CD4-positive, alpha-beta T cell treated with Interleukin-15 for 4 hours (primary cell): ENCODE results near the gene LRG1.
A peak's percentile ranks its signal among the peaks of the same experiment; 100 is the strongest.
"Not testable (repeated sequence)": the region's sequence is repeated elsewhere in the genome, so short reads cannot be mapped to it uniquely, and the experiment has no call there.

Experiments used
- DNase-seq: peaks from one replicate; pipeline ENCODE4 v3.0.0-alpha.2; 2020; ENCODE audit warnings: low spot score

The LRG1 gene

DNA sequence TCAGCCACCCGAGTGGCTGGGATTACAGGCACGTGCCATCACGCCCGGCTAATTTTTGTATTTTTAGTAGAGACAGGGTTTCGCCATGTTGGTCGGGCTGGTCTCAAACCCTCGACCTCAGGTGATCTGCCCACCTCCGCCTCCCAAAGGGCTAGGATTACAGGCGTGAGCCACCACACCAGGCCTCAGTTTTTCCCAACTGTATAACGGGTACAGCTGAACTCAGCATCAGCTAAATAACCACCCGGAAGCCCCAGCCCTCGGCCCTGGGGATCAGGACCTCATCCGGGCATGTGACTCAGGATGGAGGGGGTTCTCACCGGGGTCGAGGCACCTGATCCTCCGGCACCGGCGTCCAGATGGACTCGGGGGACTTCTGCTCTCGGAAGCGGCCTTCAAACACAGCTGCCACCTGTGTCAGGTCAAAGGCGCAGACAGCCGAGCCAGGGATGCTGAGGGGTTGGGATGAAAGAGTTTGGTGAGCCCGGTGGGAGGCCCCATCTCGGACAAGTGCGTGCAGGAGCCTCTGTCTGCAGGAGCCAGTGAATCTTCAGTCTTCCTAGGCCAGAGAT lies 10.7 kb upstream of the LRG1 start:
- no peak for DNase-seq

DNA sequence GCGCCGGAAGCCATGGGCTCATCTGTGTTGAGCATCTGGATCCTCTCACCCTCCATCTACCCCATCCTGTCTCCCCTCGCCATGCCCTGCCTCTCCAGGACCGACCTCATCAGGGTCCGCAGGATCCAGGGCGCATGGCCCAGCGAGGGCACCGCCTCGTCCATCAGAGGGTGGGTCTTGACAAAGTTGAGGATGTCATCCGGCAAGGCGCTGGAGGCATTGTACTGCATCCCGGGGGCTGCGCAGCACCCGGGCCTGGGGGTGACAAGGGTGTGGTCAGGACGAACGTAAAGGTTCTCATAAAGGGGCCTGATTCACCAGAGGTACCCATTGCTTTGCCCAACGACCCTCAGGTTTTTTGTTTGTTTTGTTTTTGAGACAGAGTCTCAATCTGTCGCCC lies 10.2 kb upstream of the LRG1 start:
- no peak for DNase-seq

DNA sequence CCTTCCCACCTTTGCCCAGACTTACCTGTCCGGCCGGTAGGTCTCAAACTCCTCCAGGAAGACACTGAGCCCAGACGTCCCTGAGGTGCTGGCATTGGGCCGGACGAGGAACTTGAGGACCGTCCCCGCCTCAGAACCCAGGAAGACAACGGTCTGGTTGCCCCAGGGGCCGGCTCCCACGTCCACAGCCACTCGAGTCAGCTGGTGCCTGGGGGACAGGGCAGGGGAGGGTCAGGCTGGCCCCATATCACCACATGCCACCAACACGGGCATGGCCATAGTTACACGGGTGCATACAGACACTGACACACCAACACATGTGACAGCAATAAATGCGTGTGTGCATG lies 8.4 kb upstream of the LRG1 start:
- DNase-seq = no peak

DNA sequence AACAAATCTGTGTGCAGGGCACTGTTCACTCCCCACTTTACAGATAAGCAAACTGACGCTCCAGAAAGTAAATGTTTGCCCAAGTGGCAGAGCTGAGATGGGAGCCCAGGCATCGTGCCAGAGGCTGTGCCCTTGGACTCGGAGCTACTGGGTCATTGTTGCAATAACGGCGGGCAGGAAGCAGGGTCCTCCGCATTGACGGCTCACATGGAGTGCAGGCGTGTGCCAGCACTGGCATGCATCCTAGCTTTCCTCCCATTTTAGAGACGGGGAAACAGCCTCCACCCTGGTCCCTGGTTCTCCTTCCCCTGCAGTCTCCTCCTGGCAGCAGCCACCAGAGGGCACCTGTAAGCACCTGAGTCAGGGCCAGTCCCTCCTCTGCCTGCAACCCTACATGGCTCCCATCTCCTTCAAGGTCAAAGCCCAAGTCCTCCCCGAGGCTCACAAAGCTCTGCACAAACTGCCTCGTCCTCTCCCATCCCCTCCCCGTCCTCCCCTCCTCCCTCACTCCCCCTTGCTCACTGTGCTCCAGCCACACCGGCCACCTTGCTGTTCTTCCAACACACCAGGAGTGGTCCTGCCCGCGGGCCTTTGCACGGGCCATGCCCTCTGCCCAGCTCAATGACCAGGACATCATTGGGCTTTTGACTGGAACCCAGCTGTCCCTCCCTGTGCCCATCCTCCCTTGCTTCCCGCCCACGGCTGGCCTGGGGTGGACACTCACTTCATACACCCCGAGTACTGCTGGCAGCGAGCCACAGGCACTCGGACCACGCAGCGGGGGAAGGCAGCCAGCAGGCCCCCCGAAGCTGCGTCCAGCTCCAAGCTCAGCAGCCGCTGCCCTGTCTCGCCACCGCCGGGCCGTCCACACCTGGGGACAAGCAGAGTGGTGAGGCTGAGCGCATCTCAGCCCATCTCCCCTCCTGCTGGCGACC lies 7.7 kb upstream of the LRG1 start:
- DNase-seq = no peak

DNA sequence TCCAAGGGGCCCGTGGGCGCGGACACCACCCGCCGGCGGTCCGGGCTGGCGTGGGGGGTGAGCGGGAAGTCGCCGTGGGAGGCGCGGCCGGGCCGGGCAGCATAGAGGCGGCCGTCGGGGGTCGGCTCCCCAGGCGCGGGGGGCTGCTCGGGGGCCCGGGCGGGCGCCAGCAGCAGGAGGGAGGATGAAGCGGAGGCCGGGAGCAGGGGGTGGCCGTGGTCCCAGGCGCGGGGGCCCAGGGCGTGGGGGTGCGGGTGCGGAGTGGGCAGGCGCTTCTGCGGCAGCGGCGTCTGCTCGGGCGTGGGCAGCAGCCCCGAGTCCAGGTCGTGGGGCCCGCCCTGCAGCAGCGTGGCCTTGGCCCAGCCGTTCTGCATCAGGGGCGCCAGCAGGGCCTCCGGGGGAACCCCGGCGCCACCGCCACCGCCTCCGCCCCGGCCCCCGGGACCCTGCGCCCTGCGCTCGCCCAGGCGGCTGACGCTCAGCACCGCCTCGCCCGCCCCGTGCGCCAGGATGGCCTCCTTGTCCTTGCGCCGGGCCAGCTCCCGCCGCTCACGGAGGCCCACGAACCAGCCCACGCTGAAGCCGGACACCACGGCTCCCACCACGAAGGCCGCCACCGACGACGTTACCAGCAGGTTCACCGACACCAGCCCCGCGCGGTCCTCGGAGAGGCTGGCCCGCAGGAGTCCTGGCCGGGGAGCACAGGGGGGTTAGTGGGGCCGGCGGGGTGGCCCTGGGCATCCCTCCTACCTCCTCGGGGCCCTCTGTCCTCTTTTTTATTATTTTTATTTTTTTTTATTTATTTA lies 4.2 kb upstream of the LRG1 start:
- no peak for DNase-seq

DNA sequence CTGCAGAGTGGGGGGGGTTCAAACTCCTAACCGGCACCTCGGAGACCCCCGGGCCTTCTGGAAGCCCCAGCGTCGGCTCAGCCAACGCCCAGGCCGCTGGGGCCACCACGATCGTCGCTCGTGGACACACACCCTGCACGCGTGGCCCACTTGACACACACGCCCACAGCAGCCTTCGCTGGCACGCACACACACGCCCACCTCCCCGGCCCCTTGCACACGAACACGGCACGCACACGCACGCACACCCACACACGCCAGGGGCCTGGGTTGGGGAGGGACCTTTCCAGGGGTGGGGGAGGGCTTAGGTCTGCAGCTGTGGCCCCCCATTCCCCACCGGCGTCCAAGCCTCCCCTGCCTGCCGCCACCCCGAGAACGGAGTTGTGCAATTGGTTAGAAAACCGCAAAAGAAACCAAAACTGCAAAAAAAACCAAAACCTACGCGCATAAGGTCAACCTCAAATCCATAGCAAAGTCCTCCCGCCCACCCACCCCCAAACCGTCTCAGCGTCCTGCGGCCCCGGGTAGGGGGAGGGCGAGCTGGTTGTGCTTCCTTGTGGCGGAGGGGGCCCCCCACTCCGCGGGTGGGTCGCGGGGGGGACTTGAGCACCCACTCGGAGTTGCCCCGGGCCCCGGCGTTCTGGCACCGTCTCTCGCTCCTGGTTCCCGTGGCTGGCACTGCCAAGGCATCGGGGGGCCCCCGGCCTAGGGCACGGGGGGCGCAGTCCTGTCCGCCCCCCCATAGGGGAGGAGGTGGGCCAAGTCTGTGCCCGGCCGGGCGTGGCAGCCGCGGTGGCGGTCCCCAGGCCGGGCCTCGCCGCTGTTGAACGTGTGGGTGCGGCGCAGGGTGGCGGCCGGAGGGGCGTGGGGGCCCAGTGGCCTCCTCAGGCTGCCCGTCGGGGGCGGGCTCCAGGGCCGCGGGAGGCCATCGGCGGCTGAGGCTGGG lies 3.3 kb upstream of the LRG1 start:
- DNase-seq = no peak

DNA sequence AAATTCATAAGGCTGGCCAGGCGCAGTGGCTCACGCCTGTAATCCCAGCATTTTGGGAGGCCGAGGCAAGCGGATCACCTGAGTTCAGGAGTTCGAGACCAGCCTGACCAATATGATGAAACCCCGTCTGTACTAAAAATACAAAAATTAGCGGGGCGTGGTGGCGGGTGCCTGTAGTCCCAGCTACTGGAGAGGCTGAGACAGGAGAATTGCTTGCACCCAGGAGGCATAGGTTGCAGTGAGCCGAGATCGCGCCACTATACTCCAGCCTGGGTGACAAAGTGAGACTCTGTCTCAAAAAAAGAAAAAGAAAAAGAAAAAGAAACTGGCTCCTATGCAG lies 1.9 kb upstream of the LRG1 start:
- DNase-seq = not testable (repeated sequence)

DNA sequence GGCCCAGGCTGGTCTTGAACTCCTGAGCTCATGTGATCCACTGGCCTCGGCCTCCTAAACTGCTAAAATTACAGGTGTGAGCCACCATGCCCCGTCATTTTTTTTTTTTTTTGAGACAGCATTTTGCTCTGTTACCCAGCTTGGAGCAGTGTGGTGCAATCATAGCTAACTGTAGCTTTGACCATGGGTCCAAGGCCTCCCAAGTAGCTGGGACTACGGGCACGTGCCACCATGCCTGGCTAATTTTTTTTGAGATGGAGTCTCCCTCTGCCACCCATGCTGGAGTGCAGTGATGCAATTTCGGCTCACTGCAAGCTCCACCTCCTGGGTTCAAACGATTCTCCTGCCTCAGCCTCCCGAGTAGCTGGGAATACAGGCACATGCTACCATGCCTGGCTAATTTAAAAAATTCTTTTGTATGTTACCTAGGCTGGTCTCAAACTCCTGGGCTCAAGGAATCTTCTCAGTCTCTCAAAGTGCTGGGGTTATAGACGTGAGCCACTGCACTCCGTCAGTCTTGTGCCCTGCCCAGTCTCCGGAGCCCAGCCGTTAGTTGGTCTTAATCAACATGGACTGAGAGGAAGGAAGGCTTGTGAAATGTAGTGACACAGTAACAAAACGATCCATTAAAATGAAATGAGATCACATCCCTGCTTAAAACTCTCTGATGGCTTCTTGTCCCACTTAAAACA lies 1.4 kb upstream of the LRG1 start:
- DNase-seq = no peak

DNA sequence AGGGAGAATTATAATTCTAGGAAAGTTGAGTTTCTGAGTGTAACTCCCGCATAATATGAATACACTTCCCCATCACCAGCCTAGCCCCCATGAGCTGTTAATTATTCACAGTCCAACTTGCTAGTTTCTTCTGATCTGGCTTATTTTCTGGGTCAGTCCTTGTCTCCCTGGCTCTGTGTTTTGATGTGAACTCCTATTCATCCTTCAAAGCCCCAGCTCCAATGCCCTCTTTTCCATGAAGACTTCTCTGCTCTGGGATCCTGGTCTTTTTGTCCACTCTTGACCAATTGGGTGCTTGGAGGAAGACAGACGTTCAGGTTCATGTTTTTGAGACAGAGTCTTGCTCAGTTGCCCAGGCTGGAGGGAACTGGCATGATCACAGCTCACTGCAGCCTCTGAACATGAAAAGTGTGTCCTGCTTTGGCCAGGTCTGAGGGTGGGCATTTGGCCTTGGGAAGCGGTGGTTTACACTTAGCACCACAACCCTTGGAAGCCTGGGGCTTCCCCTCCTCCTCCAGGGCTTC lies 605 bp downstream of the LRG1 start:
- DNase-seq = no peak

DNA sequence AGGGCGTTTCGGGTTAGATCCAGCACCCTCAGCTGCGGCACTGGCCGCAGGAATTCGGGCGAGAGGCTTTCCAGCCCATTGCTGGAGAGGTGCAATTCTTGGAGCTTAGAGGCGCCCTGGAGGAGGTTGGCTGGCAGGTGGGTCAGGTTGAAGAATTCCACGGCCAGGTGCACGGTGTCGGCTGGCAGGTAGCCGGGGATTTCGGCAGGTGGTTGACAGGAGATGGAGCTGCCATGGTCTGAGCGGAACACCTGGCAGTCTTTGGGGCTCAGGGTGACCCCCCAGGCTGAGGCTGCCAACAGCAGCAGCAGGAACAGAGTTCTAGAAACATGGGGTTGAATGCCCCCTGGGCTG lies 1.3 kb downstream of the LRG1 start:
- DNase-seq = no peak

DNA sequence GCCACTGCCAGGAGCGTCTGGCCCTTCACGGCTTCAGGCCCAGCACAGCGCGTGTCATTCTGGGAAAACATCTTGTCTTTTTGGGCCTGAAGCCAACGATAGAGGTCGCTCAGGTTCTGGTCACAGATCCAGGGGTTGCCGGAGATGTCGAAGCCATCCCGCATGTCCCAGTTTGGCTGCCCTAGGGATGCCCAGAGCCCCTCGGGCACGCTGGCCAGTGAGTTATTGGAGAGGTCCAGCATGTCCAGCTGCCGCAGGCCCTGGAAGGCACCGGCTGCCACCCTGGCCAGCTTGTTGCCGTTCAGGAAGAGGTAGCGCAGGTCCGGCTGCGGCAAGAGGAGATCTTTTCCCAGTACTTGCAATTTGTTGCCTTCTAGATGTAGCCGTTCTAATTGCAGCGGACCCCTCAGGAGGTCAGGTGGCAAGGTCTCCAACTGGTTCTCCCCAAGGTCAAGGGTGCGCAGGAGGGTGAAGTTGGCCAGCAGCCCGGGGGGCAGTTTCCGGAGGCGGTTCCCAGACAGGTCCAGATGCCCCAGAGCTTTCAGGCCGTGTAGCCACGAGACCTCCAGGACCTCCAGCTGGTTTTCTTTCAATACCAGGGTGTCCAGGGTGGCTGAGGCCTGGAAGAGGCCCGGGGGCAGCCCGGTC lies 1.8 kb downstream of the LRG1 start:
- DNase-seq = no peak

DNA sequence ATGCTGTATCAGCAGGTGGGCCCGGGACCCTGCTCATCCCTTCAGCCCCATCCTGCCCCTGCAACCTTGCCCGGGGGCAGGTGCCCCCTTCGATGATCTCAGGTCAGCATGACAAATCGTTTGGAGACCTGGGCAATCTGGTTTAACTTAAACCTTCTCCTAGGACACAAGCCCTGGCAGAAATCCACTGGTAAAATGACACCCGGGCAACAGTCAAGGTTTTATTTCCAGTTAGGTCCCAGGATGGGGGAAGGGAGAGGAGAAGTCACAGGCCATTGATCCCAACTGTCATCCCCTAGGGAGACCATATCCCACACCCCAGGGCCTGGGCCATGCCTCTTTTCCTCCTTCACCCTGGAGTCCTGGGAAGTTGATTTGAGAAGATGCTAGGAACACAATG lies 3.0 kb downstream of the LRG1 start:
- no peak for DNase-seq

DNA sequence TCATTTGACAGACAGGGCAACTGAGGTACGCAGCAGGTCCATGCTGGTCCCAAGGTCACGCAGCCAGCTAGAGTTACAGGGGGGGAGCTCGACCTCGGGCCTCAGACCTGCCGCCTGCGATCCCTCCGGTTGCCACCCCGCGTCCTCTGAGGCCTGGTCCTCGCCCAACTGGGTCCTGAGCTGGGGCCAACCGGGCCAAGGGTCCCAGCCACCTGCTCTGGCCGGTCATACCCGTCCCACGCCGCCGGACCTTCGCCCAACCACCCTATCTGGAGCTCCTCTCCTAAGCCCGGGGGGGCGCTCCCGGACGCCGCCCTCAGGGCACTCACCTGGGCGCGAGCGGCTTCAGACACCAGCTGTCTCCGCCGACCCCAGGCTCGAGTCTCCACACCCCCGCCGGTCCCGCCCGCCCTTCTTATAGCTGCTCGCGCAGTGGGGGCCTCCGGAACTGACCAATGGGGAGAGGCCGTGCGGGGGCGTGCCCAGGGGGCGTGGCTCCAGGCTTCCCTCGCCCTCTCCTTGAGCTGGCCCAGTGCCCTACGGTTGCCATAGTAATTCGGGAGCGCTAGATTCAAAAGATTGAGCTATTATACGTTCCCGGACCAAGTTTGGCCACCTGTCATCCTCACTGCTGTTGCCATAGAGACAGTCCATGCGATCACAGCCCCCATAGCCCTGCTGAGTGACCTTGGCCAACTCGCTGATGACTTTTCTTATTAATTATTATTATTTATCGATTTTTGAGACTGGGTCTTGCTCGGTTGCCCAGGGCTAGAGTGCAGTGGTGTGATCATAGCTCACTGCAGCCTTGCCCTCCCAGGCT lies 4.8 kb downstream of the LRG1 start, which contains the start of gene PLIN5:
Gene PLIN5, minus strand, starts transcription at position 389 of the 823 bp plus-strand sequence. CDS start 1,150 bp downstream, outside the sequence.
- DNase-seq = peak; percentile 27

DNA sequence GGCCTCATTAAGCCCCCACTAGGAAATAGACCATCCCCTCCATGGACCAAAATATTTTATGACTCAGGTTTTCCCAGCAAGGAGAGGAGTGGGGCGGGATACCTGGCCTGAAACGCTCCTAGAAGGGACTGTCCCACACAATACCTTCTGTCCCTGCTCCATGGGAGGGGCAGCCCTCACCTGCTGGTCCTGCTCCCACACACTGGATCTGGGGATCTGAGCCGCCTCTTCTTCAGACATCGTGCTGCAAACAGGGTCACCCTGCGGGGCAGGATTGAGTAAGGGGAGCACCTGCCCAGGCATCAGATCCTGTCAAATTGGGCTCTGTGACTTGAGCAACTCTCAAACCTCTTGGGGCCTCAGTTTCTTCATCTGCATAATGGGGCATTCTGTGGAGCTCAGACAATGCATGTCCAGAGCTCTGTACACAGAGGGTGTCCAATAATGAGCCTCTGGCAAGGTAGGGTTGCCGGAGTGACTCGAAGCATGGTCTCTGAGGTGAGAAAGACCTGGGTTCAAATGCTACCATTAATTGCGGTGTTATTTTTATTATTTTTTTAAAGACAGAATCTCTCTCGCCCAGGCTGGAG lies 5.9 kb downstream of the LRG1 start:
- DNase-seq = no peak

DNA sequence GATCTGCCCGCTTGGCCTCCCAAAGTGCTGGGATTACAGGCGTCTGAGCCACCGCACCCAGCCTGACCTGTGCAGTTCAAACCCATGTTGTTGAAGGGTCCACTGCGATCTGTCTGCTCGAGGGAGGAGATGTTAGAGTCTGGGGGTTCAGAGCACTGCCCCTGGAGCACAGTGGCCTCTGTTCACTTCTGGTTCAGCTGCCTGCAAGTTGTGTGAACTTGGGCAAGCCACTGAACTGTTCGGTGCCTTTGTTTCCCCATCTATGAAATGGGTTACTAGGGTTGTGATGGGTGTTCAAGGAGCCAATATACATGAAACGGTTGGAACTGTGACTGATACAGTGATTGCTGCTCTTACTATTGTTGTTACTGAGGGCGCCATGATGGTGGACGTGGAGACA lies 6.5 kb downstream of the LRG1 start:
- DNase-seq = no peak

DNA sequence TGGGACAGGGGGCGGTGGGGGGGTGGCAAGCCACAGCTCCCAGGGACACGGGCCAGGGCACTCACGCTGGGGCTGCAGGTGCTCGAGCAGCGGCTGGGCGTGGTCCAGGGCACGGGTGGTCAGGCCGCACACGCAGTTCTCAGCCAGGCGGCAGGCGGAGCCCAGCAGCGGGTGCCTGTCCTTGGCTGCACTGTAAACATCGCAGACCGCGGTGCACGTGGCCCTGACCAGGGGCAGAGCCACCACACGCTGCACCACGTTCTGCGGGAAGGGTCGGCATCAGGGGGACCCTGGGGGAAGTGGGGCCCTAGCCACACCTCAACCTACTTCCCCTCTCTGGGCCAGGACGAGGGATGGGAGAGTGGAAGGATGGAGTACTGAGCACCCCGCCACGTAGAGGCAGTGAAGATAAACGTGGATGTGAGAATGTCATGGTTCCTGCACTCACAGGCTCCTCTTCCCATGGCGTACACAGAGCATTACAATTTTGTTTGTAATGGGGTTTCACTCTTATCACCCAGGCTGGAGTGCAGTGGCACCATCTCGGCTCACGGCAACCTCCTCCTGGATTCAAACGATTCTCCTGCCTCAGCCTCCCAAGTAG lies 8.2 kb downstream of the LRG1 start:
- DNase-seq = no peak

DNA sequence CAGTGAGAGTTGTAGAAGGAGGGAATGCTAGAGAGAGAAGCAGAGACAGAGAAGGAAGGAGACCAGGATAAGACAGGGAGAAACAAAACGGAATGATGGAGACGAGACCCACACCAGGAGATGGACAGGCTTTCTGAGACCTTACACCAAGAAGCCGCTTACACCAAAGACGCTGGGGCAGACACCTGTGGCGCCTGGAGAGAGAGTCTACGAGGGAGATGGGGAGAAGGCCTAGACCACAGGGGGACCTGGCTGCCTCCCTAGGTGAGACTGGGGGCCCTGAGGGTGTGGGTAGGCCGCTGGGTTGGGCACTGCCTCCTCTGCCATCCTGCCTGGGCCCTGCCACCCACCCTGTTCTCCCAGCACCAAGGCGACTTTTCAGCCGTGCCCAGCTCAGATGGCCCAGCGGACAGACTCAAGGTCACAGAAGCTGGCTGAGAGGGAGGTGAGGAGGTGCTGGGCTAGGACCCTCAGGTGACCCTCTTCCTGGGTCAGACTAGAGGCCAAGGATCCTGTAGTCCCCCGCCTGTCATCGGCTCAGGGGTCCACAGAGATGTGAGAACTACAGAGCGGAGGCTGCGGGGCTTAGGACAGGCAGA lies 9.8 kb downstream of the LRG1 start:
- no peak for DNase-seq

DNA sequence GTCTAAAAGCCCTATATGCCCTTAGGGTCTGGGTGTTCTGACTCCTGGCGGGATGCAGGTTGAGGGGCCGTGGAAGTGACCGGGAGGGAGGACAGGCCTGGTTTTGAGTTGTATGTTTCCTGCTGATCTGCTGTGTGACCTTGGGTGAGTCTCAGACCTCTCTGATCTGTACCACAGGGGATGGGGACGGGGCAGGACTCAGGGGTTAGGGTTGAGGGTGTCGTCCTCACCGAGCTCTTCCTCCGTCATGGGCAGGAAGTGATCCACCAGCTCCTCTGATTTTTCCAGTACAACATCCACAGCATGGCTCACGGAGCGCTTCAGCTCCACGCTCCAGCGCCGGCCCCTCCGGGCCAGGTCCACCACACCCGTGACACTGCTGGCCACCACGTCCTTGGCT lies 11.0 kb downstream of the LRG1 start:
- DNase-seq = no peak
